ENCODE data around the gene LDLRAP1. TPM values are rescaled to one million over a fixed set of nuclear protein-coding genes. Genes with fewer than 3 reads are reported as not detected.

The LDLRAP1 gene
- total RNA-seq, 1 donor from 2014 or later, result 8.6 TPM

GRCh38 chr1:25517476-25518394 is 25.7 kb upstream of the LDLRAP1 start:
- no peak overlapping the region for H3K27ac Mint-ChIP-seq
- H3K9me3 Mint-ChIP-seq, result peaks cover 3% of the 10 kb centered on the region
- Histone ChIP-seq H3K36me3 (no peaks in the 10 kb centered on the region), H3K27ac (no peak overlapping the region), H3K9me3 (ENCODE audit: low read depth) (no peaks in the 10 kb centered on the region), H3K4me3 (no peak overlapping the region), H3F3A (ENCODE audit: low read depth) (no peaks in the 10 kb centered on the region), H3K4me1 (no peaks in the 10 kb centered on the region), H4K20me1 (ENCODE audit: low read depth) (no peaks in the 10 kb centered on the region), H3K27me3 (no peaks in the 10 kb centered on the region), H2AFZ (replicated peaks) (peak overlapping the region; percentile 19), H3K4me2 (no peak overlapping the region), H3K79me2 (ENCODE audit: low read depth) (no peaks in the 10 kb centered on the region), H3K9ac (no peak overlapping the region)
- no peaks in the 10 kb centered on the region for H3K27me3 Mint-ChIP-seq (ENCODE audit: insufficient read depth, low read depth)
- no peak overlapping the region for H3K4me3 Mint-ChIP-seq
- DNase-seq (ENCODE audit: low spot score), result peak; percentile 23
- H3K36me3 Mint-ChIP-seq, result no peaks in the 10 kb centered on the region
- H3K4me1 Mint-ChIP-seq, result peaks cover 13% of the 10 kb centered on the region
- TF ChIP-seq CTCF (IDR thresholded peaks at IDR 0.05), result no peak
- TF ChIP-seq EZH2 (IDR thresholded peaks at IDR 0.05), result no peak
- TF ChIP-seq EZH2phosphoT487 (IDR thresholded peaks at IDR 0.05), result no peak

GRCh38 chr1:25519624-25520023 is 23.8 kb upstream of the LDLRAP1 start:
- H3K9ac ChIP-seq, result no peak overlapping the region
- Mint-ChIP-seq H3K36me3 (no peaks in the 10 kb centered on the region), H3K4me1 (peaks cover 19% of the 10 kb centered on the region), H3K4me3 (no peak overlapping the region), H3K27me3 (ENCODE audit: insufficient read depth, low read depth) (peaks cover 2% of the 10 kb centered on the region), H3K27ac (no peak overlapping the region), H3K9me3 (peaks cover 2% of the 10 kb centered on the region)
- H4K20me1 ChIP-seq (ENCODE audit: low read depth), result no peaks in the 10 kb centered on the region
- TF ChIP-seq EZH2 (IDR thresholded peaks at IDR 0.05) (no peak), EZH2phosphoT487 (IDR thresholded peaks at IDR 0.05) (no peak), CTCF (IDR thresholded peaks at IDR 0.05) (no peak)
- no peak for DNase-seq (ENCODE audit: low spot score)
- no peaks in the 10 kb centered on the region for H3K27me3 ChIP-seq
- no peak overlapping the region for H2AFZ ChIP-seq (replicated peaks)
- H3F3A ChIP-seq (ENCODE audit: low read depth), result no peaks in the 10 kb centered on the region
- H3K4me1 ChIP-seq, result no peaks in the 10 kb centered on the region
- H3K4me2 ChIP-seq, result no peak overlapping the region
- no peaks in the 10 kb centered on the region for H3K9me3 ChIP-seq (ENCODE audit: low read depth)
- no peaks in the 10 kb centered on the region for H3K36me3 ChIP-seq
- H3K27ac ChIP-seq, result no peak overlapping the region
- no peak overlapping the region for H3K4me3 ChIP-seq
- no peaks in the 10 kb centered on the region for H3K79me2 ChIP-seq (ENCODE audit: low read depth)

- Histone ChIP-seq H3K9ac (no peak overlapping the region), H3K4me3 (no peak overlapping the region), H3K27me3 (no peaks in the 10 kb centered on the region), H3K27ac (no peak overlapping the region), H3F3A (ENCODE audit: low read depth) (no peaks in the 10 kb centered on the region), H2AFZ (replicated peaks) (peak overlapping the region; percentile 86), H3K4me2 (no peak overlapping the region), H4K20me1 (ENCODE audit: low read depth) (no peaks in the 10 kb centered on the region), H3K9me3 (ENCODE audit: low read depth) (no peaks in the 10 kb centered on the region), H3K36me3 (no peaks in the 10 kb centered on the region), H3K79me2 (ENCODE audit: low read depth) (no peaks in the 10 kb centered on the region), H3K4me1 (no peaks in the 10 kb centered on the region)
- TF ChIP-seq CTCF (IDR thresholded peaks at IDR 0.05), result peak; percentile 87
- TF ChIP-seq EZH2phosphoT487 (IDR thresholded peaks at IDR 0.05), result no peak
- no peak for TF ChIP-seq EZH2 (IDR thresholded peaks at IDR 0.05)
- H3K36me3 Mint-ChIP-seq, result no peaks in the 10 kb centered on the region
- H3K4me1 Mint-ChIP-seq, result peaks cover 19% of the 10 kb centered on the region
- H3K9me3 Mint-ChIP-seq, result peaks cover 2% of the 10 kb centered on the region
- peak overlapping the region; percentile 70 for H3K27ac Mint-ChIP-seq
- H3K4me3 Mint-ChIP-seq, result no peak overlapping the region
- DNase-seq (ENCODE audit: low spot score), result peak; percentile 72
- peaks cover 2% of the 10 kb centered on the region for H3K27me3 Mint-ChIP-seq (ENCODE audit: insufficient read depth, low read depth)
Observed at GRCh38 chr1:25520446-25521061, 22.9 kb upstream of the LDLRAP1 start.
